ENCODE measurements around the gene GRAMD4.

The GRAMD4 gene

GRCh38 chr22:46625113-46625842 is 5.1 kb downstream of the GRAMD4 start:
- DNase-seq (ENCODE audit: insufficient read length, low spot score) (no peak), FAIRE-seq (no peak)
- TF ChIP-seq PAX5 (IDR thresholded peaks at IDR 0.05; ENCODE audit: insufficient read depth, low read length, severe bottlenecking) (no peak), POLR2A (IDR thresholded peaks at IDR 0.05; ENCODE audit: low read depth, low read length) (no peak), TAF1 (IDR thresholded peaks at IDR 0.05; ENCODE audit: low read depth, low read length) (no peak), SPI1 (IDR thresholded peaks at IDR 0.05; ENCODE audit: low read depth, low read length) (no peak), POLR2AphosphoS5 (IDR thresholded peaks at IDR 0.05; ENCODE audit: low read depth, low read length) (no peak)

- FAIRE-seq, result no peak
Measured at GRCh38 chr22:46625843-46626349, 5.7 kb downstream of the GRAMD4 start.

DNA sequence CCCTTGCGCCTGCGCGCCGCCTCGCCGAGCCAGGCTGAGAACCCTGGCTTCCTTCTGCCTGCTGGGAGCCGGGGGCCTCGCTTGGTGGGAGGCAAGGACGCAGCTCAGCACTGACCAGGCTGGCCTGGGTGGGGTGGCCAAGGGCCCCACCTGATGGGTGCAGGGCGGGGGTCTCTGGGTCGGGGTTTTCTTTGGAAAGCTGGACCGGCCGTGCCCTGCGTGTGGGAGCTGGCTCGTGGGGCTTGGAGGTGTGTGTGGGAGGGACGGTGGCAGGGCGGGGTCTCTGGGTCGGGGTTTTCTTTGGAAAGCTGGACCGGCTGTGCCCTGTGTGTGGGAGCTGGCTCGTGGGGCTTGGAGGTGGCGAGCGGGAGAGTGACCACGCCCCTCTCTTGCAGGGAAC is 6.2 kb downstream of the GRAMD4 start:
- no peak for DNase-seq (ENCODE audit: insufficient read length, low spot score)
- no peak for FAIRE-seq
- TF ChIP-seq POLR2AphosphoS5 (IDR thresholded peaks at IDR 0.05; ENCODE audit: low read depth, low read length) (no peak), SPI1 (IDR thresholded peaks at IDR 0.05; ENCODE audit: low read depth, low read length) (no peak), TAF1 (IDR thresholded peaks at IDR 0.05; ENCODE audit: low read depth, low read length) (no peak), POLR2A (IDR thresholded peaks at IDR 0.05; ENCODE audit: low read depth, low read length) (no peak), PAX5 (IDR thresholded peaks at IDR 0.05; ENCODE audit: insufficient read depth, low read length, severe bottlenecking) (no peak), POU2F2 (IDR thresholded peaks at IDR 0.05; ENCODE audit: low read depth, low read length) (no peak)

More at GRCh38 chr22:46625843-46626349, 5.7 kb downstream of the GRAMD4 start:
- TF ChIP-seq TAF1 (IDR thresholded peaks at IDR 0.05; ENCODE audit: low read depth, low read length) (no peak), POLR2A (IDR thresholded peaks at IDR 0.05; ENCODE audit: low read depth, low read length) (no peak), PAX5 (IDR thresholded peaks at IDR 0.05; ENCODE audit: insufficient read depth, low read length, severe bottlenecking) (no peak), POLR2AphosphoS5 (IDR thresholded peaks at IDR 0.05; ENCODE audit: low read depth, low read length) (no peak), POU2F2 (IDR thresholded peaks at IDR 0.05; ENCODE audit: low read depth, low read length) (no peak), SPI1 (IDR thresholded peaks at IDR 0.05; ENCODE audit: low read depth, low read length) (no peak)
- DNase-seq (ENCODE audit: insufficient read length, low spot score), result no peak

- DNase-seq (ENCODE audit: insufficient read length, low spot score), result no peak
- no peak for TF ChIP-seq TAF1 (IDR thresholded peaks at IDR 0.05; ENCODE audit: low read depth, low read length)
- no peak for FAIRE-seq
Measured at GRCh38 chr22:46626911-46627805, 7.0 kb downstream of the GRAMD4 start.

DNA sequence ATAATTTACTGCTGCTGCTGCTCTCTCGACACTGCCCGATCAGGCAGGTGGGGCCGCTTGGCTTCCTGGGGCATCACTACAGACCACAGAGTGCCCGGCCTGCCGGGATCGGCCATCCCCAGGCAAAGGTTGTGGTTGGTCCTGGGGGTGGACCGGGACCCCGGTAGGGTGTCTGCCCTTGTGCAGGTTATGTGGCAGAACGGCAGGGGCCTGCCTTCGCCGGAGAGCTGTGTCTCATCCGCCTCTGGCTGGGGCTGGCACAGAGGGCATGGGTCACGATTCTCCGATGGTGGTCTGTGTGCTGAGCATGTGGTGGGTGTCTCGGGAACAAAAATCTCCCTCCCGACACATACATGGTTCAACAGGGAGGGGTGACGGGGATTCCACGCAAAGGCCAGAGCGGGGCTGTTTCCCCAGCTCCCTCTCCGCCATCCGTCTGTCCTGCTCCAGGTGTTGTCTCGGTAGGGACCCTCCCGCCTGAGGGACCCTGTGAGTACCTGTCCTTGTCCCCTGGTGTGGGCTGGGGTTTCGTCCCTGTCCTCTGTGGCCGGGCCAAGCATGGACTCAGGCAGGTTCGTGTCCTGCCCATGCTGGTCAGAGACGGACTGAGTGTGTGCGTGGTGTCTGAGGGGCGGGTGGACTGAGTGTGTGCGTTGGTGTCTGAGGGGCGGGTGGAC is 7.8 kb downstream of the GRAMD4 start:
- no peak for FAIRE-seq
- no peak for DNase-seq (ENCODE audit: insufficient read length, low spot score)
- TF ChIP-seq SPI1 (IDR thresholded peaks at IDR 0.05; ENCODE audit: low read depth, low read length), result no peak

- no peak for TF ChIP-seq POLR2AphosphoS5 (IDR thresholded peaks at IDR 0.05; ENCODE audit: low read depth, low read length)
- no peak for TF ChIP-seq TAF1 (IDR thresholded peaks at IDR 0.05; ENCODE audit: low read depth, low read length)
- no peak for TF ChIP-seq POLR2A (IDR thresholded peaks at IDR 0.05; ENCODE audit: low read depth, low read length)
- TF ChIP-seq POU2F2 (IDR thresholded peaks at IDR 0.05; ENCODE audit: low read depth, low read length), result no peak
- no peak for TF ChIP-seq PAX5 (IDR thresholded peaks at IDR 0.05; ENCODE audit: insufficient read depth, low read length, severe bottlenecking)
- no peak for TF ChIP-seq SPI1 (IDR thresholded peaks at IDR 0.05; ENCODE audit: low read depth, low read length)
Measured at GRCh38 chr22:46628756-46629155, 8.6 kb downstream of the GRAMD4 start.

DNA sequence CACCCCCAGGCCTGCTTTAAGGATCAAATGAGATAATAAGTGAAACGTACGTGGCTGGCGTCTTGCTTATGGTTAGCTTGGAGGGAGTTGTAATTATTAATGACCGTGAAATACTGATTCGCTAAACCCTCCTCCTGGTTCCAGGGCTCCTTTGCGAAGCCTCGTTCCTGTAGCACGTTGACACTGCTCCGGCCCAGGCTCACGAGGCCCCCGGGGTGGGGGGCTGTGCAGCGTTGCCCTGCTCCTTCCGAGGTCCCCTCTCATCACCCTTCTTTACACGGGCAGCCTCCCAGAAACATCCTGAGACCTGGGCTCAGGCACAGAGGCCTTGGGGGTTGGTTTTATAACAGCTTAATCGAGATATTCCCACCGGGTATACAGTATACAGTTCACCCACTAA is 9.1 kb downstream of the GRAMD4 start:
- no peak for TF ChIP-seq PAX5 (IDR thresholded peaks at IDR 0.05; ENCODE audit: insufficient read depth, low read length, severe bottlenecking)
- no peak for TF ChIP-seq POU2F2 (IDR thresholded peaks at IDR 0.05; ENCODE audit: low read depth, low read length)
- TF ChIP-seq POLR2A (IDR thresholded peaks at IDR 0.05; ENCODE audit: low read depth, low read length), result no peak
- TF ChIP-seq POLR2AphosphoS5 (IDR thresholded peaks at IDR 0.05; ENCODE audit: low read depth, low read length), result no peak
- no peak for TF ChIP-seq TAF1 (IDR thresholded peaks at IDR 0.05; ENCODE audit: low read depth, low read length)
- no peak for TF ChIP-seq SPI1 (IDR thresholded peaks at IDR 0.05; ENCODE audit: low read depth, low read length)
- DNase-seq (ENCODE audit: insufficient read length, low spot score), result no peak
- no peak for FAIRE-seq

More at GRCh38 chr22:46628756-46629155, 8.6 kb downstream of the GRAMD4 start:
- no peak for FAIRE-seq
- DNase-seq (ENCODE audit: insufficient read length, low spot score), result no peak

DNA sequence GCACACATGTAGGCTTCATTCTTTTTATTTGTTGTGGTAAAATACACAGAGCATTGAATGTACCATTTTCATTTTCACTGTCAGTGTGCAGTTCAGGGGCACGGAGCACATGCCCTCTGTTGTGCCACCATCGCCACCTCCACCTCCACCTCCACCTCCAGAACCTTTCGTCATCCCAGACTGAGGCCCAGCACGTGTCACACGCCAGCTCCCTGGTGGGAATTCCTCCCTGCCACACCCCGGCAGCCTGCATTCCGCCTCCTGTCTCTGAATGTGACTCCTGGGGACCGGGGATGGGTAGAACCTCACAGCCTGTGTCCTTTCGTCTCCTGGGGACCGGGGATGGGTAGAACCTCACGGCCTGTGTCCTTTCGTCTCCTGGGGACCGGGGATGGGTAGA is 10.9 kb downstream of the GRAMD4 start:
- no peak for TF ChIP-seq POLR2A (IDR thresholded peaks at IDR 0.05; ENCODE audit: low read depth, low read length)
- no peak for TF ChIP-seq TAF1 (IDR thresholded peaks at IDR 0.05; ENCODE audit: low read depth, low read length)
- TF ChIP-seq POLR2AphosphoS5 (IDR thresholded peaks at IDR 0.05; ENCODE audit: low read depth, low read length), result no peak
- TF ChIP-seq POU2F2 (IDR thresholded peaks at IDR 0.05; ENCODE audit: low read depth, low read length), result no peak
- no peak for TF ChIP-seq PAX5 (IDR thresholded peaks at IDR 0.05; ENCODE audit: insufficient read depth, low read length, severe bottlenecking)
- no peak for TF ChIP-seq SPI1 (IDR thresholded peaks at IDR 0.05; ENCODE audit: low read depth, low read length)
- DNase-seq (ENCODE audit: insufficient read length, low spot score) (no peak), FAIRE-seq (no peak)

GRCh38 chr22:46632646-46633249 is 12.6 kb downstream of the GRAMD4 start:
- DNase-seq (ENCODE audit: insufficient read length, low spot score) (no peak), FAIRE-seq (no peak)

More at GRCh38 chr22:46632646-46633249, 12.6 kb downstream of the GRAMD4 start:
- TF ChIP-seq POLR2A (IDR thresholded peaks at IDR 0.05; ENCODE audit: low read depth, low read length), result no peak
- TF ChIP-seq POU2F2 (IDR thresholded peaks at IDR 0.05; ENCODE audit: low read depth, low read length), result no peak
- TF ChIP-seq POLR2AphosphoS5 (IDR thresholded peaks at IDR 0.05; ENCODE audit: low read depth, low read length), result no peak
- TF ChIP-seq TAF1 (IDR thresholded peaks at IDR 0.05; ENCODE audit: low read depth, low read length), result no peak
- TF ChIP-seq SPI1 (IDR thresholded peaks at IDR 0.05; ENCODE audit: low read depth, low read length), result no peak
- no peak for TF ChIP-seq PAX5 (IDR thresholded peaks at IDR 0.05; ENCODE audit: insufficient read depth, low read length, severe bottlenecking)

All from GM12891 (cell line).